Hepatocyte (in vitro differentiated cells): ENCODE results near the gene CEP295NL.

ENCODE experiments used
- EZH2phosphoT487 ChIP-seq: fragments of 200-600 bp; sonication (generic); IDR thresholded peaks from one replicate; pipeline ENCODE4 v1.6.1; 2018; ENCODE audit warnings: antibody characterized with exemption, mild to moderate bottlenecking, low read depth, moderate library complexity; ENCODE audit not compliant: unreplicated experiment, severe bottlenecking
- TF ChIP-seq, protein P1 (sequence below): fragments of 200-600 bp; sonication (generic); IDR thresholded peaks from 2 replicates; pipeline ENCODE4 v1.5.1; 2016; ENCODE audit warnings: antibody characterized with exemption, mild to moderate bottlenecking; ENCODE audit not compliant: poor library complexity

DNA sequence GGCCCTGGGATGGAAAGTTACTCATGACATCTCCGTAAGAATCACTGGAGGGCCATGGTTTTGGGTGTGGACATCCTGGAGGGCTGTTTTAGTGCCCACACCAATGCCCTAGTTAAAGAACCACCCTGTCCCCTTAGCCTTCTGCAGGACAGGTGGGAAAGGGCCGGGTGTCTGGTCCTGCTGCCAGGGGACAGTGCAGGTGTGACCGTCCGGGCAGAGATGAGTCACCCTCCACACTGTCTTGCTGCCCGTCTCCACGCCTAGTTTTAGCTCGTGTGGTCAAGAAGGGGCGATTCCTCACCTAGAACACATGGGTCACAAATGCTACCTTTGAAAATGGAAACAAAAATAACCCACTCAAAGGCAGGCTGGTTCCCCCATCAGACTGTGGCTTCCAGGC lies 17.0 kb downstream of the CEP295NL start:
- TF ChIP-seq, protein P1, sequence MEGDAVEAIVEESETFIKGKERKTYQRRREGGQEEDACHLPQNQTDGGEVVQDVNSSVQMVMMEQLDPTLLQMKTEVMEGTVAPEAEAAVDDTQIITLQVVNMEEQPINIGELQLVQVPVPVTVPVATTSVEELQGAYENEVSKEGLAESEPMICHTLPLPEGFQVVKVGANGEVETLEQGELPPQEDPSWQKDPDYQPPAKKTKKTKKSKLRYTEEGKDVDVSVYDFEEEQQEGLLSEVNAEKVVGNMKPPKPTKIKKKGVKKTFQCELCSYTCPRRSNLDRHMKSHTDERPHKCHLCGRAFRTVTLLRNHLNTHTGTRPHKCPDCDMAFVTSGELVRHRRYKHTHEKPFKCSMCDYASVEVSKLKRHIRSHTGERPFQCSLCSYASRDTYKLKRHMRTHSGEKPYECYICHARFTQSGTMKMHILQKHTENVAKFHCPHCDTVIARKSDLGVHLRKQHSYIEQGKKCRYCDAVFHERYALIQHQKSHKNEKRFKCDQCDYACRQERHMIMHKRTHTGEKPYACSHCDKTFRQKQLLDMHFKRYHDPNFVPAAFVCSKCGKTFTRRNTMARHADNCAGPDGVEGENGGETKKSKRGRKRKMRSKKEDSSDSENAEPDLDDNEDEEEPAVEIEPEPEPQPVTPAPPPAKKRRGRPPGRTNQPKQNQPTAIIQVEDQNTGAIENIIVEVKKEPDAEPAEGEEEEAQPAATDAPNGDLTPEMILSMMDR, result no peak
- TF ChIP-seq EZH2phosphoT487, result no peak
